ENCODE results near the gene MIXL1.

DNA sequence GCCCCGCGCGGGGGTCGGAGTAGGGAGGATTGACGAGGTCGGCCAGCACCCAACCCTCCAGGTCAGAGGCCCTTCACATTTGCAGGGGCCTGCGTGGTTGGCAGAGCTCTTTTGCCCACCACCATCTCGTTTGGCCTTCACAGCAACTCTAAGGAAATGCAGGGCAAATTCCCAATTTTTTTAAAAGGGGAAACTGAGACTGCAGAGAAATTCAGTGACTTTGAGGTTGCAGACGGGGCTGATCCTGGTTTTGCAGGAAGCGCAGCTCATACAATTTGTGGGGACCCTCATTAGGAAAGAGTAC lies 36.5 kb upstream of the MIXL1 start:
- no peak for TF ChIP-seq SP1 (IDR thresholded peaks at IDR 0.05; ENCODE audit: low read depth)
- no peak for TF ChIP-seq EZH2 (IDR thresholded peaks at IDR 0.05)
- TF ChIP-seq CEBPB (IDR thresholded peaks at IDR 0.05; ENCODE audit: low read depth) = no peak
- no peak for TF ChIP-seq POLR2A (IDR thresholded peaks at IDR 0.05; ENCODE audit: borderline replicate concordance, extremely low read depth, insufficient read depth, insufficient read length)
- TF ChIP-seq, protein P1, sequence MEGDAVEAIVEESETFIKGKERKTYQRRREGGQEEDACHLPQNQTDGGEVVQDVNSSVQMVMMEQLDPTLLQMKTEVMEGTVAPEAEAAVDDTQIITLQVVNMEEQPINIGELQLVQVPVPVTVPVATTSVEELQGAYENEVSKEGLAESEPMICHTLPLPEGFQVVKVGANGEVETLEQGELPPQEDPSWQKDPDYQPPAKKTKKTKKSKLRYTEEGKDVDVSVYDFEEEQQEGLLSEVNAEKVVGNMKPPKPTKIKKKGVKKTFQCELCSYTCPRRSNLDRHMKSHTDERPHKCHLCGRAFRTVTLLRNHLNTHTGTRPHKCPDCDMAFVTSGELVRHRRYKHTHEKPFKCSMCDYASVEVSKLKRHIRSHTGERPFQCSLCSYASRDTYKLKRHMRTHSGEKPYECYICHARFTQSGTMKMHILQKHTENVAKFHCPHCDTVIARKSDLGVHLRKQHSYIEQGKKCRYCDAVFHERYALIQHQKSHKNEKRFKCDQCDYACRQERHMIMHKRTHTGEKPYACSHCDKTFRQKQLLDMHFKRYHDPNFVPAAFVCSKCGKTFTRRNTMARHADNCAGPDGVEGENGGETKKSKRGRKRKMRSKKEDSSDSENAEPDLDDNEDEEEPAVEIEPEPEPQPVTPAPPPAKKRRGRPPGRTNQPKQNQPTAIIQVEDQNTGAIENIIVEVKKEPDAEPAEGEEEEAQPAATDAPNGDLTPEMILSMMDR (IDR thresholded peaks at IDR 0.05 in 2 of 3, conservative IDR thresholded peaks at IDR 0.05 in 1 of 3; ENCODE audit: borderline replicate concordance in 1 of 3, insufficient read depth in 1 of 3, low read depth in 2 of 3, low read length in 2 of 3) = no peak

Measured in HCT116 (cell line).